HG03439 (cell line): ENCODE measurements around the gene GPATCH4.

Source experiments
- ATAC-seq: cut with Tn5 transposase; IDR thresholded peaks from one replicate; pipeline ENCODE4 v1.9.1; 2021; ENCODE audit warnings: mild to moderate bottlenecking, moderate library complexity; ENCODE audit not compliant: unreplicated experiment

Gene GPATCH4

DNA sequence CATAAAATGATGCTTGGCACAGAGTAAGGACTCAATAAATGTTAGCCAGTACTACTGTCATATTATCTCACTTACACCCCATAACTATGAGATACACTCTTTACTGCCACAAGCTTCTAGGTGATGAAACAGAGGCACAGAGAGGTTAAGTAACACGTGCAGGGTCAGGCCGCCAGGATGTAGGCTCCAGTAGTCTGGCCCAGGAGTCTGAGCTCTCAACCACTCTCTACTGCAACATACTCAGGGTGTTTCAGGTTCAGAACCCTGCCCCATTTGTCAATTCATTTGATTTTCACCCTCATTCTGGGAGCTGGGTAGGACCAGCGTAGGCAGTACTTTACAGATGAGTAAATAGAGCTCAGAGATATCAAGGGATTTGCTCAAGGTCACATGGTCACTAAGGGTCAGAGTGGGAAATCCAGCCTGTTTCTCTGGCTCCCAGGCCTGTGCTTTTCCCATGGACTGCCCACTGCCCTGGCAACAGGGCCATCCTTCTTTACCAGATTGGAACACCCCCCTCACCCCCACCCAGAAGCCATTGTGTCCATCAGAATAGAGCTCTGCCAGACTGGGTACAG is 50.1 kb downstream of the GPATCH4 start:
- no peak for ATAC-seq

DNA sequence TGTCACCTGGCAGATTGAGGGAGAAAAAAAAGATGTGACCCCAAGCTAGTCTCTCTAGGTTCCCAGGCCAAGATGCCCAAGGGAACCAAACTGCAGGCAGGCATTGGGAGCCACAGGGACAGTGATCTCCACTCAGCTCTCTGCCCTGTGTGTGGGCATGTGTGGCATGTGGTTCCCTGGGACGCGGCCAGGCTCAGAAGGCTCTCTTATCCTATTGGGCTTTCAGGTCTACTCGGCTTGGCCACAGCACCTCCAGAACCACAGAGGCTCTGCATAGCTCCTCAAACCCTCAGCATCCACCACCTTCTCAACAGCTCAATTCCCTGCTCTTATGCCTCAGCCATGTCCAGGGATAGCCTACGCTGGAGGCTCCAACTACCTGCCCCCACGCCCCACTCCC is 50.9 kb downstream of the GPATCH4 start:
- ATAC-seq = no peak

DNA sequence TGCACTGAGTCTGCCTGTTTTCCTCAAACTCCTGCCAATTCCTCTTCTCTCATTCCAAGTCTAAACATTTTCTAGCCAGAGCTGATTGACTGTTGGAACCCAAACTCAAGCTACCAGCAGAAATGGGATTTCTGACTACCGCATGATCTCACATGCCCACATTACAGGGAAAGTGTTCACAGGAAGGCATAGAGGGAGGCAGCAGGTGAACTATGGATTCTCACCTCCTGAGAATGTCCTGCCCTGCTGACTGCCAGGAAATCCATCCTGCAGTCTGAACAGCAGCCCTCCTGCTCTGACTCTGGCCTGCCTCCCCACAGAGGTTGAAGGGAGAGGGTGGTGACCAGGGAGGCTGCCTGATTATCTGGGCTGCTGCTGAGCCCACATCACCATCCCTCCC is 51.4 kb downstream of the GPATCH4 start:
- no peak for ATAC-seq

DNA sequence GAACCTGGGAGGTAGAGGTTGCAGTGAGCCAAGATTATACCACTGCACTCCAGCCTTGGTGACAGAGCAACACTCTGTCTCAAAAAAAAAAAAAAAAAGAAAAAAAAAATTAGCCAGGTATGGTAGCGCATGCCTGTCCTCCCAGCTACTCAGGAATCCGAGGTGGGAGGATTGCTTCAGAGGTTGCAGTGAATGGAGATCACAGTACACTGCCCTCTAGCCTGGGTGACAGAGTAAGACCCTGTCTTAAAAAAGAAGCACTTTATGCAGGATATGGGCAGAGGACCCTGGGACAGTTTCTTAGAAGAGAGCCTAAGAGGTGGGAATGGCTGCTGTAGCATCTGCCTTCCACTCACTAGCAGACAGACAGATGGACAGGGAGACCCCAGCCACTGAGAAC is 51.9 kb downstream of the GPATCH4 start:
- ATAC-seq = no peak

GRCh38 chr1:156547982-156548381 is 53.3 kb downstream of the GPATCH4 start:
- ATAC-seq = no peak

- ATAC-seq = no peak
Observed at GRCh38 chr1:156547434-156547833, 53.8 kb downstream of the GPATCH4 start.

GRCh38 chr1:156546267-156546666 is 55.0 kb downstream of the GPATCH4 start:
- ATAC-seq = no peak

- no peak for ATAC-seq
Observed at GRCh38 chr1:156544592-156545102, 56.6 kb downstream of the GPATCH4 start.
